Endothelial cell (in vitro differentiated cells): ENCODE measurements around the gene ARRB1. TPM values are rescaled to one million over a fixed set of nuclear protein-coding genes. Genes with fewer than 3 reads are reported as not detected.
A peak's percentile ranks its signal among the peaks of the same experiment; 100 is the strongest.
"Not testable (repeated sequence)": the region's sequence is repeated elsewhere in the genome, so short reads cannot be mapped to it uniquely, and the experiment has no call there.

Experiments
- DNase-seq: peaks from one replicate; pipeline ENCODE4 v3.0.0; 2021; ENCODE audit warnings: low spot score
- H3K27ac Mint-ChIP-seq: one replicate; pipeline ENCODE4 v1.8.0; 2021; ENCODE audit warnings: mixed read lengths, inconsistent platforms; ENCODE audit not compliant: unreplicated experiment
- H3K27me3 Mint-ChIP-seq: one replicate; pipeline ENCODE4 v1.8.0; 2021; ENCODE audit warnings: mild to moderate bottlenecking, moderate library complexity, mixed read lengths, inconsistent platforms; ENCODE audit not compliant: unreplicated experiment
- H3K36me3 Mint-ChIP-seq: one replicate; pipeline ENCODE4 v1.8.0; 2021; ENCODE audit warnings: mild to moderate bottlenecking, low read depth, mixed read lengths, inconsistent platforms; ENCODE audit not compliant: unreplicated experiment
- H3K4me1 Mint-ChIP-seq: one replicate; pipeline ENCODE4 v1.8.0; 2021; ENCODE audit warnings: mild to moderate bottlenecking, mixed read lengths, inconsistent platforms; ENCODE audit not compliant: unreplicated experiment
- H3K4me3 Mint-ChIP-seq: one replicate; pipeline ENCODE4 v1.8.0; 2021; ENCODE audit warnings: mild to moderate bottlenecking, mixed read lengths, inconsistent platforms; ENCODE audit not compliant: unreplicated experiment
- H3K9me3 Mint-ChIP-seq: one replicate; pipeline ENCODE4 v1.8.0; 2021; ENCODE audit warnings: mixed read lengths, inconsistent platforms; ENCODE audit not compliant: unreplicated experiment
- total RNA-seq: library from RNA; stranded (reverse); fragmentation: NEBNext Ultra II Directional; extraction: Animal tissue kit (Norgen Biotek cat#: 25700); gene quantifications from one replicate; pipeline ENCODE4 v1.2.1, GENCODE V29; 2021; ENCODE audit not compliant: unreplicated experiment
- TF ChIP-seq, protein P1 (sequence below): fragments of 200-600 bp; sonication (generic); IDR thresholded peaks from one replicate; pipeline ENCODE4 v1.5.0; 2021; ENCODE audit warnings: antibody characterized with exemption; ENCODE audit not compliant: unreplicated experiment

The ARRB1 gene
- total RNA-seq, 1 donor from 2014 or later, result 197 TPM

DNA sequence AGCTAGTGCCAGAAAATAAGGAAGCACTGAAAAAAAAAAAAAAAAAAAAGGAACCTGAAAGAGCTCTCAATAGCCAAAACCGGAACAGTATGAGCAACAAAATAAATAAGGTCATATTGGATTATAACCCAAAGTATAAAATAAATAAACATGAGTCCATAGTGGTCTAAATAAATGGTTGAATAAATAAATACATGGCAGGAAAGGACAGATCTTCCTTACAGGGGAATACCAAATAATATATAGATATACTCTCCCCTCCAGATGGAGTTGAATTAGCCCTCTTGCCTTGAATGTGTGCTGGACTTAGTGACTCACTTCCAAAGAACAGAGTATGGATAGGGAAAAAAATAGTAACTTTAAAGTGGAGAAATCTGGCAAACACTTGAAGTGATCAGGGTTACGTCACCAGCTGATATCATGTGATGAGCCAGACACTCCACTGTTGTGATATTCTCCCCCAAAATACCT, 14.3 kb upstream of the ARRB1 start:
- no peak for DNase-seq
- peaks cover 5% of the 10 kb centered on the region for H3K4me1 Mint-ChIP-seq
- no peak overlapping the region for H3K27ac Mint-ChIP-seq
- peaks cover 3% of the 10 kb centered on the region for H3K27me3 Mint-ChIP-seq
- no peak overlapping the region for H3K4me3 Mint-ChIP-seq
- TF ChIP-seq, protein P1, sequence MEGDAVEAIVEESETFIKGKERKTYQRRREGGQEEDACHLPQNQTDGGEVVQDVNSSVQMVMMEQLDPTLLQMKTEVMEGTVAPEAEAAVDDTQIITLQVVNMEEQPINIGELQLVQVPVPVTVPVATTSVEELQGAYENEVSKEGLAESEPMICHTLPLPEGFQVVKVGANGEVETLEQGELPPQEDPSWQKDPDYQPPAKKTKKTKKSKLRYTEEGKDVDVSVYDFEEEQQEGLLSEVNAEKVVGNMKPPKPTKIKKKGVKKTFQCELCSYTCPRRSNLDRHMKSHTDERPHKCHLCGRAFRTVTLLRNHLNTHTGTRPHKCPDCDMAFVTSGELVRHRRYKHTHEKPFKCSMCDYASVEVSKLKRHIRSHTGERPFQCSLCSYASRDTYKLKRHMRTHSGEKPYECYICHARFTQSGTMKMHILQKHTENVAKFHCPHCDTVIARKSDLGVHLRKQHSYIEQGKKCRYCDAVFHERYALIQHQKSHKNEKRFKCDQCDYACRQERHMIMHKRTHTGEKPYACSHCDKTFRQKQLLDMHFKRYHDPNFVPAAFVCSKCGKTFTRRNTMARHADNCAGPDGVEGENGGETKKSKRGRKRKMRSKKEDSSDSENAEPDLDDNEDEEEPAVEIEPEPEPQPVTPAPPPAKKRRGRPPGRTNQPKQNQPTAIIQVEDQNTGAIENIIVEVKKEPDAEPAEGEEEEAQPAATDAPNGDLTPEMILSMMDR, result no peak
- no peaks in the 10 kb centered on the region for H3K36me3 Mint-ChIP-seq
- H3K9me3 Mint-ChIP-seq, result no peaks in the 10 kb centered on the region

DNA sequence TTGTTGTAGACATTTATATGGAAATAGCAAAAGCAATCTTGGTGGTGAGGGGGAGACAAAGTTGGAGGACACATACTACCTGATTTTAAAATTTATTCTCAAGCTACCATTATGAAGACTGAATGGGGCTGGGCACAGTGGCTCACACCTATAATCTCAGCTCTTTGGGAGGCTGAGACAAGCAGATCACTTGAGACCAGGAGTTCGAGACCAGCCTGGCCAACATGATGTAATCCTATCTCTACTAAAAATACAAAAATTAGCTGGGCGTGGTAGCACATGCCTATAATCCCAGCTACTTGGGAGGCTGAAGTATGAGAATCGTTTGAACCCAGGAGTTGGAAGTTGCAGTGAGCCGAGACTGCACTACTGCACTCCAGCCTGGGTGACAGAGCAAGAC, 10.8 kb upstream of the ARRB1 start:
- not testable (repeated sequence) for H3K36me3 Mint-ChIP-seq, H3K9me3 Mint-ChIP-seq, H3K4me3 Mint-ChIP-seq, H3K27ac Mint-ChIP-seq, DNase-seq, H3K27me3 Mint-ChIP-seq
- H3K4me1 Mint-ChIP-seq, result peaks cover 13% of the 10 kb centered on the region

DNA sequence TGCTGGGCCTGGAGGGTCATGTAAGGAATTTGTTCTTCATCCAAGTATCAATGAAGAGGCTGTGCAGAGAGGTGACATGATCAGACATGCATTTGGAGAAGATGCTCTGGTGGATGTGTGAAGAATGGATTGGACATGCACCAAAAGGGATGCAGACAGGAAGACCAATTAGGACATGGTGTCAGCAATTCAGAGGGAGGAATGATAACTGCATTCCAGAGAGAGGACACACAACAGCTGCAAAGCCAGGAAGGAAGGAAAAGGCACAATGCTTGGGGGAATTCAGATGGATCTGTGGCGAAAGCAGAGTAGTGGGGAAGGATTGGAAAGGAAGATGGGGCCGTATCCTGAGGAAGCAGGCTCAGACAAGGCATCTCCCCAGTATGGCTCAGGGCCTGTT, 5.2 kb upstream of the ARRB1 start:
- H3K27ac Mint-ChIP-seq, result peak overlapping the region; percentile 89
- no peaks in the 10 kb centered on the region for H3K36me3 Mint-ChIP-seq
- no peak for DNase-seq
- no peaks in the 10 kb centered on the region for H3K9me3 Mint-ChIP-seq
- H3K4me3 Mint-ChIP-seq, result peak overlapping the region; percentile 56
- peaks cover 45% of the 10 kb centered on the region for H3K4me1 Mint-ChIP-seq
- TF ChIP-seq, protein P1, result no peak
- H3K27me3 Mint-ChIP-seq, result peaks cover 2% of the 10 kb centered on the region

DNA sequence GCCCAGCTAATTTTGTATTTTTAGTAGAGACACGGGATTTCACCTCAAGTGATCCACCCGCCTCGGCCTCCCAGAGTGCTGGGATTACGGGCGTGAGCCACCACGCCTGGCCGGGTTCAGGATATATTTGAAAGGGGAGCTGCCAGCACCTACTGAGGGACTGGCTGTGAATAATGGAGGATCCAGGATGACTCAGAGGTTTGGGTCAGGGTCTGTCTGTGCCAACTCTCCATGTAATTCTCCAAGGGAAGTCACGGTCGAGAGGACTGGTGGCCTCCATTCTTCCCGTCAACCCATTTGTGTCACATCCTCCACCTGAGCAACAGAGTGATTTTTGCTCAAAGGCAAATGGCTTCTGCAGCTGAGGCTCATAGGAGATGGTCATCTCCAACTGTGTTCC, 3.6 kb upstream of the ARRB1 start:
- Mint-ChIP-seq H3K27ac (no peak overlapping the region), H3K4me3 (no peak overlapping the region), H3K9me3 (no peaks in the 10 kb centered on the region), H3K4me1 (peaks cover 55% of the 10 kb centered on the region), H3K36me3 (peaks cover 7% of the 10 kb centered on the region), H3K27me3 (peaks cover 10% of the 10 kb centered on the region)
- TF ChIP-seq, protein P1, result no peak
- no peak for DNase-seq

DNA sequence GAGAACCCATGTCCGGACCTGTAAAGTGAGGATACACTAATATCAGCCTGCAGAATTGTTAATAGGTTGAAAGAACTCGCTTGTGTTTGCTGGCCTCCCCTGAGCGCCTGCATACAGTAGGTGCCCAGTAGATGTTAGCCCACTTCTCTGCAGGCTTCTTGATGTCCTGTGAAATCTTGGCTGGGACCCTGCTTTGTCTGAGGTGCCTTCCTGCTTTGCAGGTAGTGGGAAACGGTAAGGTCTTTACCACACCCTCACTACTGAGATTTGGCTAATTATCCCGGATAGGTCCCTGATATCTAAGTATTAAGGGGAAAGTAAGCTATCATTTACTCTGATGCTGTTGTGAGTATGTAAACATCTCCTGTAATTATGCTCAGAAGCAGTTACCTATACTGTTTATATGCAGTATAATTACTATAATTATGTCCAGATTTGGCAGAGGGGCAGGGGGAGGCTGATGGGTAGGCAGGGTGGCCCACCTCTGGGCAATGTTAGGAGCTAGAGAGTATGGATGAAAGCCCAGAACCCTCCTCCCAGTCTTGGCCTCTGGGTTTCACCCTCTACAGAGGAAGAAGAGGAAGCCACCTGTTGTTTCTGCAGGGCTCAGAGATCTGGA, 1.2 kb upstream of the ARRB1 start:
- Mint-ChIP-seq H3K4me3 (peak overlapping the region; percentile 92), H3K4me1 (peaks cover 69% of the 10 kb centered on the region), H3K9me3 (no peaks in the 10 kb centered on the region), H3K27ac (peak overlapping the region; percentile 48), H3K27me3 (peaks cover 18% of the 10 kb centered on the region), H3K36me3 (peaks cover 10% of the 10 kb centered on the region)
- TF ChIP-seq, protein P1, result no peak
- DNase-seq, result no peak
